ENCODE data around the gene SNX10.

SNX10 gene

DNA sequence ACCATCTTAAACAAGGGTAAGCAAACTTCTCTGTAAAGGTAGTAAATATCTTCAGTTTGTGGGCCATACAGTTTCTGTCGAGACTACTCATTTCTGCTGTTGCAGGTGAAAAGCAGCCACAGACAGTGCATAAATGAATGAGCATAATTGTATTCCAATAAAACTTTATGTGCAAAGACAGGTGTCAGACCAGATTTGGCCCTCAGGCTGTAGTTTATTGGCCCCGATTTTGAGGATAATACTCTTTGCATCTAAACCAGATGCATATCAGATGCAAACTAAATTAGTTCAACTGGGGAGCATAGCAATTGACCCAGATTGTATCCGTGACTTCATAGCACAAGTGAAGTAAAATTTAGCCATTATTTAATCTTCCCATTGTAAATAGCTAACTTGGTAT, 70.0 kb downstream of the SNX10 start:
- TF ChIP-seq, protein P1, sequence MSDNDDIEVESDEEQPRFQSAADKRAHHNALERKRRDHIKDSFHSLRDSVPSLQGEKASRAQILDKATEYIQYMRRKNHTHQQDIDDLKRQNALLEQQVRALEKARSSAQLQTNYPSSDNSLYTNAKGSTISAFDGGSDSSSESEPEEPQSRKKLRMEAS (IDR thresholded peaks at IDR 0.05): no peak
- TF ChIP-seq EGR1 (IDR thresholded peaks at IDR 0.05) (no peak), RAD21 (IDR thresholded peaks at IDR 0.05; ENCODE audit: low read depth) (no peak), FOXM1 (IDR thresholded peaks at IDR 0.05; ENCODE audit: borderline replicate concordance, low read depth) (no peak), TCF12 (IDR thresholded peaks at IDR 0.05; ENCODE audit: low read depth) (no peak), NFIC (IDR thresholded peaks at IDR 0.05) (no peak), ZBTB7A (IDR thresholded peaks at IDR 0.05; ENCODE audit: low read depth) (no peak), CREB1 (IDR thresholded peaks at IDR 0.05; ENCODE audit: low read depth) (no peak), TEAD4 (IDR thresholded peaks at IDR 0.05) (no peak), YY1 (IDR thresholded peaks at IDR 0.05; ENCODE audit: low read depth) (no peak), EP300 (IDR thresholded peaks at IDR 0.05; ENCODE audit: borderline replicate concordance) (no peak), TAF1 (IDR thresholded peaks at IDR 0.05; ENCODE audit: low read depth) (no peak), CEBPB (IDR thresholded peaks at IDR 0.05) (no peak)
- TF ChIP-seq, protein P2, sequence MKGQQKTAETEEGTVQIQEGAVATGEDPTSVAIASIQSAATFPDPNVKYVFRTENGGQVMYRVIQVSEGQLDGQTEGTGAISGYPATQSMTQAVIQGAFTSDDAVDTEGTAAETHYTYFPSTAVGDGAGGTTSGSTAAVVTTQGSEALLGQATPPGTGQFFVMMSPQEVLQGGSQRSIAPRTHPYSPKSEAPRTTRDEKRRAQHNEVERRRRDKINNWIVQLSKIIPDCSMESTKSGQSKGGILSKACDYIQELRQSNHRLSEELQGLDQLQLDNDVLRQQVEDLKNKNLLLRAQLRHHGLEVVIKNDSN (IDR thresholded peaks at IDR 0.05): no peak
- TF ChIP-seq, protein P3, sequence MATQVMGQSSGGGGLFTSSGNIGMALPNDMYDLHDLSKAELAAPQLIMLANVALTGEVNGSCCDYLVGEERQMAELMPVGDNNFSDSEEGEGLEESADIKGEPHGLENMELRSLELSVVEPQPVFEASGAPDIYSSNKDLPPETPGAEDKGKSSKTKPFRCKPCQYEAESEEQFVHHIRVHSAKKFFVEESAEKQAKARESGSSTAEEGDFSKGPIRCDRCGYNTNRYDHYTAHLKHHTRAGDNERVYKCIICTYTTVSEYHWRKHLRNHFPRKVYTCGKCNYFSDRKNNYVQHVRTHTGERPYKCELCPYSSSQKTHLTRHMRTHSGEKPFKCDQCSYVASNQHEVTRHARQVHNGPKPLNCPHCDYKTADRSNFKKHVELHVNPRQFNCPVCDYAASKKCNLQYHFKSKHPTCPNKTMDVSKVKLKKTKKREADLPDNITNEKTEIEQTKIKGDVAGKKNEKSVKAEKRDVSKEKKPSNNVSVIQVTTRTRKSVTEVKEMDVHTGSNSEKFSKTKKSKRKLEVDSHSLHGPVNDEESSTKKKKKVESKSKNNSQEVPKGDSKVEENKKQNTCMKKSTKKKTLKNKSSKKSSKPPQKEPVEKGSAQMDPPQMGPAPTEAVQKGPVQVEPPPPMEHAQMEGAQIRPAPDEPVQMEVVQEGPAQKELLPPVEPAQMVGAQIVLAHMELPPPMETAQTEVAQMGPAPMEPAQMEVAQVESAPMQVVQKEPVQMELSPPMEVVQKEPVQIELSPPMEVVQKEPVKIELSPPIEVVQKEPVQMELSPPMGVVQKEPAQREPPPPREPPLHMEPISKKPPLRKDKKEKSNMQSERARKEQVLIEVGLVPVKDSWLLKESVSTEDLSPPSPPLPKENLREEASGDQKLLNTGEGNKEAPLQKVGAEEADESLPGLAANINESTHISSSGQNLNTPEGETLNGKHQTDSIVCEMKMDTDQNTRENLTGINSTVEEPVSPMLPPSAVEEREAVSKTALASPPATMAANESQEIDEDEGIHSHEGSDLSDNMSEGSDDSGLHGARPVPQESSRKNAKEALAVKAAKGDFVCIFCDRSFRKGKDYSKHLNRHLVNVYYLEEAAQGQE (IDR thresholded peaks at IDR 0.05; ENCODE audit: low read depth): no peak

DNA sequence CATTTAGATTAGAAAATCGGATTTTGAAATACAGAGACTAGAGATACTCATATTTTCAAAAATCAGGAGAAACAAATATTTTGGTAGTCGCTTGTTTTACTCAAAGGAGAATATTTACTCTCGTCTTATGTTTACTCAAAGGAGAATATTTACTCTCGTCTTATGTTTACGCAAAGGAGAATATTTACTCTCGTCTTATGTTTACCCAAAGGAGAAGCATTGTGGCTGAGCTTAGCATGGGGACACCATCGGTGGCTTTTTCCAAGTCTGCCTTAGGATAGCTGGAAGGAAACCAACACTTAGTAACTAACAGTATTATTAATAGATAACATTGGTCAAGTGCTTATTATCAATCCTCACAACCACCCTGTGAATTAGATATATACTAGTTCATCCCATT, 71.8 kb downstream of the SNX10 start:
- TF ChIP-seq TCF12 (IDR thresholded peaks at IDR 0.05; ENCODE audit: low read depth): no peak
- no peak for TF ChIP-seq EGR1 (IDR thresholded peaks at IDR 0.05)
- TF ChIP-seq YY1 (IDR thresholded peaks at IDR 0.05; ENCODE audit: low read depth): no peak
- no peak for TF ChIP-seq CREB1 (IDR thresholded peaks at IDR 0.05; ENCODE audit: low read depth)
- TF ChIP-seq, protein P2 (IDR thresholded peaks at IDR 0.05): no peak
- no peak for TF ChIP-seq TEAD4 (IDR thresholded peaks at IDR 0.05)
- TF ChIP-seq TAF1 (IDR thresholded peaks at IDR 0.05; ENCODE audit: low read depth): no peak
- TF ChIP-seq RAD21 (IDR thresholded peaks at IDR 0.05; ENCODE audit: low read depth): no peak
- no peak for TF ChIP-seq NFIC (IDR thresholded peaks at IDR 0.05)
- TF ChIP-seq ZBTB7A (IDR thresholded peaks at IDR 0.05; ENCODE audit: low read depth): no peak
- TF ChIP-seq, protein P1 (IDR thresholded peaks at IDR 0.05): no peak
- no peak for TF ChIP-seq EP300 (IDR thresholded peaks at IDR 0.05; ENCODE audit: borderline replicate concordance)
- TF ChIP-seq, protein P3 (IDR thresholded peaks at IDR 0.05; ENCODE audit: low read depth): no peak
- no peak for TF ChIP-seq FOXM1 (IDR thresholded peaks at IDR 0.05; ENCODE audit: borderline replicate concordance, low read depth)
- no peak for TF ChIP-seq CEBPB (IDR thresholded peaks at IDR 0.05)

DNA sequence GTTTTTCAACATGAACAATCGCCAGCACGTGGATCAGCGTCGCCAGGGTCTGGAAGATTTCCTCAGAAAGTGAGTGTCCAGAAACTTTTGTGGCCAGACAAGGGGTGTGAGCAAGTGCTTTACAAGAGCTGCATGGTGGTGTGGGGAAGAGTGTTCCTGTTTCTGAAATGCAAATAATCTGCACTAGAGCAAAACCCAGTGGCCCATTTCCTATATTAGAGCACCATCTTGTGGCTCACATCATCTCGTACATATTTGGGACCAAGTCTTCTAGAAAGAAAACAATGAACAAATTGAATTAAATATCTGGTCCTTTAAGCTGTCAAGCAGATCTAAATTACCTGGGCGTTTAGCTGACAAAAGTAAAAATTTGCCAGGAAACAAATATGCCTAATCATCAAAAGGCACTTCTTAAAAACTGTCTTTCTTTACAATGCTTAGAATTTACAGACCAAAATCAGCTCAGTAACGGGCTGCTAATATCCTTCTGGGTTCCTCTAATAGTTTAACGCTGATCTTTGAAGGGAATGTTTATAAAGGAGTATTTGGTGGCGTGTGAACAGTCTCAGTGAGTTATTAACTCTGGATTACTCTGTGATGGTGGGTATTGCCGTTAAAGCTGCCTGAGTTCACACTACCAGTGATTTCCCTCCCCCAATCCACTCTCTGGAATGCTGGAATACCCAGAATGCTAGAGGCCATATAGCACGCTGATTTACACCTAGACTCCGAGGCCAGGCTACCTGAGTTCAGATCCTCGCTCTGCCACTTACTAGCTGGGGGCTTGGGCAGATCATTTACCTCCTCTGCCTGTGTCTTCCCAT, 73.6 kb downstream of the SNX10 start:
- TF ChIP-seq NFIC (IDR thresholded peaks at IDR 0.05) (no peak), EP300 (IDR thresholded peaks at IDR 0.05; ENCODE audit: borderline replicate concordance) (no peak), FOXM1 (IDR thresholded peaks at IDR 0.05; ENCODE audit: borderline replicate concordance, low read depth) (no peak), RAD21 (IDR thresholded peaks at IDR 0.05; ENCODE audit: low read depth) (peak; percentile 94), TCF12 (IDR thresholded peaks at IDR 0.05; ENCODE audit: low read depth) (no peak)

DNA sequence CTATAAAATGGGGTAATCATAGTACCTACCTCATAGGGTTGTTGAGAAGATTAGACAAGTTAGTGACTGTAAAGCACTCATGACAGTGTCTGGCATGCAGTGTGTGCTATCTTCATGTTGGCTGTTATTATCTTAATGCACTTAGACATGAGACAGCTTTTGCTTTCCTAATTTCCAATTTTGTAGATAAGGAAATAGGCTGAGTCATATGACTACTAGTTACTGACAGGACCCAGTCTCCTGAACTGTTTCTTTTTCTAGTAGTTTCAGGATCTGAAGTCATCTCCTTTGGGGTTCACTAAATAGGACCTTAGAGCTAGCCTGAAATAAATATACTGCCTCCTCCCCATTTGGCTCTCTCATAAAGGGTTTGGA, 74.2 kb downstream of the SNX10 start:
- TF ChIP-seq TEAD4 (IDR thresholded peaks at IDR 0.05): no peak

DNA sequence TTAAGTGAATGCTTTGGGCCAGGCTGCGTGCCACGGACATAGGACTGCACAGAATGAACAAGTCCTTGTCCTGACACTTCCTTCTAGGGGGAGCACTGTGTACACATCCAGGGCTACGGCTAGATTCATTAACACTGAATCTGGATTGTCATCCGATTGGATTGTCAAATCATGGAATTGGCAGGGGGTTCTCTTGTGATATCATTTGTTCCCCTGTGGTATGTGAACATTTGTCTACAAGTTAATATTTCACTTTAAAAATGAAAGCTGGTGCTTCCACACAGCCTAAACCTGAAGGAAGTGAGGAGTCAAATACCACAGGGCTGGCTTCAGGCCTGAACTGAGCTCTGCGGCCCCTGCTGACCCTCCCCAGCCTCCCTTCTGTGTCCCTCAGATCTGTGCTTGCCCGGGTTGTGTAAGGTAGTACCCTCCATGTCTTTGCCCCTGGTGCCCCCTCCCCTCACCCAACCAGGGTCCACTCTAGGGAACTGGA, 75.6 kb downstream of the SNX10 start:
- TF ChIP-seq TCF12 (IDR thresholded peaks at IDR 0.05; ENCODE audit: low read depth) (no peak), NFIC (IDR thresholded peaks at IDR 0.05) (no peak), EGR1 (IDR thresholded peaks at IDR 0.05) (no peak), RAD21 (IDR thresholded peaks at IDR 0.05; ENCODE audit: low read depth) (no peak), FOXM1 (IDR thresholded peaks at IDR 0.05; ENCODE audit: borderline replicate concordance, low read depth) (no peak), CEBPB (IDR thresholded peaks at IDR 0.05) (no peak), YY1 (IDR thresholded peaks at IDR 0.05; ENCODE audit: low read depth) (no peak), CREB1 (IDR thresholded peaks at IDR 0.05; ENCODE audit: low read depth) (no peak), EP300 (IDR thresholded peaks at IDR 0.05; ENCODE audit: borderline replicate concordance) (no peak), TEAD4 (IDR thresholded peaks at IDR 0.05) (no peak), ZBTB7A (IDR thresholded peaks at IDR 0.05; ENCODE audit: low read depth) (no peak), TAF1 (IDR thresholded peaks at IDR 0.05; ENCODE audit: low read depth) (no peak)
- TF ChIP-seq, protein P2 (IDR thresholded peaks at IDR 0.05): no peak
- TF ChIP-seq, protein P1 (IDR thresholded peaks at IDR 0.05): no peak
- TF ChIP-seq, protein P3 (IDR thresholded peaks at IDR 0.05; ENCODE audit: low read depth): no peak

Data from Ishikawa (cell line).